WTC11 (cell line): Measurements from ENCODE around the gene GPR62. TPM values are rescaled to one million over a fixed set of nuclear protein-coding genes. Genes with fewer than 3 reads are reported as not detected.

Source experiments
- AR ChIP-seq: fragments of 250-450 bp; sonication (Bioruptor Pico); IDR thresholded peaks from 2 replicates; pipeline ENCODE4 v1.9.0; 2021; ENCODE audit warnings: mild to moderate bottlenecking
- CREB1 ChIP-seq: sonication (generic); formaldehyde crosslinking; IDR thresholded peaks from 2 replicates; pipeline ENCODE4 v1.8.0; 2023; ENCODE audit warnings: mild to moderate bottlenecking, missing genetic modification reagents
- CREM ChIP-seq: sonication (generic); formaldehyde crosslinking; IDR thresholded peaks from 2 replicates; pipeline ENCODE4 v1.8.1; 2022; ENCODE audit warnings: mild to moderate bottlenecking, missing genetic modification reagents, moderate library complexity
- CTCF ChIP-seq: fragments of 200-600 bp; IDR thresholded peaks from 2 replicates; pipeline ENCODE4 v1.8.0; 2022; ENCODE audit warnings: antibody characterized with exemption
- ELF4 ChIP-seq: sonication (generic); formaldehyde crosslinking; IDR thresholded peaks from 2 replicates; pipeline ENCODE4 v1.8.1; 2022; ENCODE audit warnings: low read depth, mild to moderate bottlenecking, moderate library complexity, missing genetic modification reagents
- ERG ChIP-seq: fragments of 250-450 bp; sonication (Bioruptor Pico); IDR thresholded peaks from 2 replicates; pipeline ENCODE4 v1.8.0; 2021; ENCODE audit warnings: mild to moderate bottlenecking
- FOXK1 ChIP-seq: sonication (generic); formaldehyde crosslinking; IDR thresholded peaks from 2 replicates; pipeline ENCODE4 v1.8.0; 2022; ENCODE audit warnings: mild to moderate bottlenecking, moderate library complexity, missing genetic modification reagents
- FOXP1 ChIP-seq: sonication (generic); formaldehyde crosslinking; IDR thresholded peaks from 2 replicates; pipeline ENCODE4 v1.8.0; 2022; ENCODE audit warnings: missing genetic modification reagents, mild to moderate bottlenecking, moderate library complexity, borderline replicate concordance
- HMGA2 ChIP-seq: fragments of 250-450 bp; sonication (Bioruptor Pico); IDR thresholded peaks from 2 replicates; pipeline ENCODE4 v1.4.0; 2021; ENCODE audit warnings: mild to moderate bottlenecking, moderate library complexity
- HMGXB4 ChIP-seq: sonication (generic); formaldehyde crosslinking; IDR thresholded peaks from 2 replicates; pipeline ENCODE4 v1.8.1; 2023; ENCODE audit warnings: mild to moderate bottlenecking, moderate library complexity, missing genetic modification reagents
- IRF2 ChIP-seq: sonication (generic); formaldehyde crosslinking; IDR thresholded peaks from 2 replicates; pipeline ENCODE4 v1.8.0; 2022; ENCODE audit warnings: low read depth, missing genetic modification reagents, borderline replicate concordance
- JAZF1 ChIP-seq: fragments of 250-450 bp; sonication (Bioruptor Pico); IDR thresholded peaks from 2 replicates; pipeline ENCODE4 v1.9.0; 2021; ENCODE audit warnings: moderate library complexity, mild to moderate bottlenecking, inconsistent platforms
- JUN ChIP-seq: sonication (generic); formaldehyde crosslinking; IDR thresholded peaks from 2 replicates; pipeline ENCODE4 v1.8.0; 2023; ENCODE audit warnings: mild to moderate bottlenecking, missing genetic modification reagents
- KAT7 ChIP-seq: sonication (generic); formaldehyde crosslinking; IDR thresholded peaks from 2 replicates; pipeline ENCODE4 v1.8.1; 2023; ENCODE audit warnings: missing genetic modification reagents, mild to moderate bottlenecking, borderline replicate concordance
- MLX ChIP-seq: sonication (generic); formaldehyde crosslinking; IDR thresholded peaks from 2 replicates; pipeline ENCODE4 v1.8.1; 2023; ENCODE audit warnings: mild to moderate bottlenecking, missing genetic modification reagents, moderate library complexity
- NFE2L1 ChIP-seq: sonication (generic); formaldehyde crosslinking; IDR thresholded peaks from 2 replicates; pipeline ENCODE4 v1.8.1; 2023; ENCODE audit warnings: missing genetic modification reagents
- PRRX2 ChIP-seq: fragments of 250-450 bp; sonication (Bioruptor Pico); IDR thresholded peaks from 2 replicates; pipeline ENCODE4 v1.8.0; 2021; ENCODE audit warnings: mild to moderate bottlenecking
- SMAD3 ChIP-seq: sonication (generic); formaldehyde crosslinking; IDR thresholded peaks from 2 replicates; pipeline ENCODE4 v1.8.0; 2022; ENCODE audit warnings: missing genetic modification reagents, mild to moderate bottlenecking, borderline replicate concordance
- SOX15 ChIP-seq: fragments of 250-450 bp; sonication (Bioruptor Pico); IDR thresholded peaks from 2 replicates; pipeline ENCODE4 v1.9.0; 2021; ENCODE audit warnings: mild to moderate bottlenecking
- SP1 ChIP-seq: sonication (generic); formaldehyde crosslinking; conservative IDR thresholded peaks from 2 replicates; pipeline ENCODE4 v1.8.1; 2022; ENCODE audit warnings: missing genetic modification reagents
- TCF7 ChIP-seq: sonication (generic); formaldehyde crosslinking; IDR thresholded peaks from 2 replicates; pipeline ENCODE4 v1.8.0; 2022; ENCODE audit warnings: mild to moderate bottlenecking, low read depth, missing genetic modification reagents, moderate library complexity
- ZBTB21 ChIP-seq: sonication (generic); formaldehyde crosslinking; IDR thresholded peaks from 2 replicates; pipeline ENCODE4 v1.8.1; 2023; ENCODE audit warnings: mild to moderate bottlenecking, missing genetic modification reagents, borderline replicate concordance
- ZNF512 ChIP-seq: sonication (generic); formaldehyde crosslinking; IDR thresholded peaks from 2 replicates; pipeline ENCODE4 v1.8.1; 2022; ENCODE audit warnings: missing genetic modification reagents, borderline replicate concordance
- ZNF532 ChIP-seq: fragments of 250-450 bp; sonication (Bioruptor Pico); IDR thresholded peaks from 2 replicates; pipeline ENCODE4 v1.9.0; 2021; ENCODE audit warnings: mild to moderate bottlenecking, borderline replicate concordance
- ZNF671 ChIP-seq: fragments of 250-450 bp; sonication (Bioruptor Pico); IDR thresholded peaks from 2 replicates; pipeline ENCODE4 v1.8.0; 2021; ENCODE audit warnings: mild to moderate bottlenecking
- total RNA-seq: library from RNA; stranded (reverse); gene quantifications from 3 replicates; pipeline ENCODE4 v1.2.3, GENCODE V29; 2021

The GPR62 gene
- total RNA-seq, 1 experiment from 2014 or later = 0.24 TPM

- TF ChIP-seq KAT7 (CRISPR knock-in tag) (0 out of 2 replicates have a peak, but pooled peaks have one; percentile 47), JUN (peak; percentile 39; the same call in 1 of the 2 replicates), JAZF1 (no peak), IRF2 (CRISPR knock-in tag) (no peak), CREM (peak; percentile 58; the same call in 1 of the 2 replicates), TCF7 (CRISPR knock-in tag) (no peak), ZNF532 (CRISPR knock-in tag) (no peak), ZNF671 (CRISPR knock-in tag) (no peak), FOXK1 (CRISPR knock-in tag) (peak; percentile 77), SP1 (CRISPR knock-in tag) (peak; percentile 84), MLX (CRISPR knock-in tag) (0 out of 2 replicates have a peak, but pooled peaks have one; percentile 50), ZBTB21 (CRISPR knock-in tag) (peak; percentile 19; the same call in 1 of the 2 replicates), PRRX2 (no peak), FOXP1 (CRISPR knock-in tag) (peak; percentile 62; the same call in 1 of the 2 replicates), CTCF (0 out of 2 replicates have a peak, but pooled peaks have one; percentile 1), HMGXB4 (CRISPR knock-in tag) (peak; percentile 85; the same call in 1 of the 2 replicates), ZNF512 (CRISPR knock-in tag) (no peak), NFE2L1 (peak; percentile 32; the same call in 1 of the 2 replicates), AR (no peak), CREB1 (CRISPR knock-in tag) (no peak), HMGA2 (no peak), ELF4 (CRISPR knock-in tag) (peak; percentile 72; the same call in 1 of the 2 replicates), SMAD3 (CRISPR knock-in tag) (peak; percentile 92; the same call in 1 of the 2 replicates), SOX15 (CRISPR knock-in tag) (no peak), ERG (CRISPR knock-in tag) (no peak)
Observed at GRCh38 chr3:51982838-51983577, 27.8 kb downstream of the GPR62 start, which contains the start of gene ACY1 (continued).
